Body of pancreas (tissue), 4 donors: ENCODE results near the gene CYTIP. TPM values are rescaled to one million over a fixed set of nuclear protein-coding genes. Genes with fewer than 3 reads are reported as not detected.

Experiments
- ATAC-seq: fragments of 150-250 bp; one replicate; pipeline ENCODE4 v1.9.1; 2016
- DNase-seq, 4 donors: peaks; one replicate each; pipeline ENCODE4 v3.0.0-alpha.2; 2019
- H3K27ac ChIP-seq, 4 donors: fragments of 200-600 bp; sonication (generic); 1 replicate in 3 of 4; 2 replicates in 1 of 4; pipeline versions ENCODE4 v1.5.1 to v1.6.1; 2016 to 2019; ENCODE audit warnings: mild to moderate bottlenecking in 1 of 4, mixed read lengths in 1 of 4, moderate library complexity in 1 of 4
- H3K27me3 ChIP-seq, 2 donors: fragments of 200-600 bp; sonication (generic); one replicate each; pipeline ENCODE4 v1.6.0; 2016; ENCODE audit warnings: mild to moderate bottlenecking in 1 of 2
- H3K36me3 ChIP-seq, 2 donors: fragments of 200-600 bp; sonication (generic); replicated peaks in 1 of 2; 2 replicates each; pipeline ENCODE4 v1.5.1; 2016; ENCODE audit warnings: low read depth in 2 of 2; ENCODE audit not compliant: insufficient read depth in 1 of 2
- H3K4me1 ChIP-seq: fragments of 200-600 bp; sonication (generic); one replicate; pipeline ENCODE4 v1.6.0; 2016
- H3K4me3 ChIP-seq, 2 donors: fragments of 200-600 bp; sonication (generic); 1 replicate in 1 of 2; 2 replicates in 1 of 2; pipeline ENCODE4 v1.5.1; 2016 to 2019
- H3K9me3 ChIP-seq, 3 donors: fragments of 200-600 bp; sonication (generic); 1 replicate in 2 of 3; 2 replicates in 1 of 3; pipeline ENCODE4 v1.5.1; 2016
- POLR2A ChIP-seq, 3 donors: fragments of 450-650 bp; IDR thresholded peaks; one replicate each; pipeline ENCODE4 v1.6.1; 2016; ENCODE audit warnings: antibody characterized with exemption in 3 of 3, mild to moderate bottlenecking in 2 of 3
- WGBS, 2 donors: methylation state at CpG; one replicate each; pipeline ENCODE4 v1.1.5; 2017; 5-methylcytosine and 5-hydroxymethylcytosine counted together
- intact Hi-C: fragments of 100-400 bp; cut with DNase I; formaldehyde crosslinking; loops from one replicate; pipeline ENCODE4 v1.15.1; 2023
- total RNA-seq, 2 donors: library from RNA; depleted of rRNA; stranded (reverse); fragments of >200 nt; gene quantifications; one replicate each; pipeline ENCODE4 v1.1.0, GENCODE V29; 2016
- TF ChIP-seq, protein P1 (sequence below), 7 experiments: fragments of 450-650 bp in 4 of 7; fragments of 200-600 bp in 3 of 7; sonication (generic) in 3 of 7; IDR thresholded peaks; one replicate each; pipeline ENCODE4 v1.5.1; 2016 to 2019; ENCODE audit warnings: antibody characterized with exemption in 7 of 7

CYTIP gene
- total RNA-seq, 2 donors from 2014 or later = 5.6 to 10.6 TPM

DNA sequence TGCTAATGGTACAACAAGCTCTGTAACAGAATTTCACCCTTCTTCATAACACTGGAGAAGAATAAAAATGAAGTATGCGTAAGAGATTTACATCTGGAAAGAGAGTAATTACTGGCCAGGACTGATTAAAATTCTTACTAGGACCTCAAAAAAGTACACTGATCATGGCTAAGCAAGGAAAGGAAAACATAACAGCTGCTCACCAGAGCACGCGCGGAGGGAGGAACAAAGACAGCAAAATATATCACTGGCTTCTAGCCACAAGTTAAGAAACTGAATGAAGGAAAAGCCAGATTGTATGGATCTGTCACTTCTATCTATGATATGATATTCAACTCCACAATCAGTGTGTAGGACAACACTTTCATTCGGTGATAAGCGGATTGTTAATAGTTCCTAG is 15.6 kb upstream of the CYTIP start:
- TF ChIP-seq POLR2A (IDR thresholded peaks at IDR 0.05) = no peak
- TF ChIP-seq, protein P1, sequence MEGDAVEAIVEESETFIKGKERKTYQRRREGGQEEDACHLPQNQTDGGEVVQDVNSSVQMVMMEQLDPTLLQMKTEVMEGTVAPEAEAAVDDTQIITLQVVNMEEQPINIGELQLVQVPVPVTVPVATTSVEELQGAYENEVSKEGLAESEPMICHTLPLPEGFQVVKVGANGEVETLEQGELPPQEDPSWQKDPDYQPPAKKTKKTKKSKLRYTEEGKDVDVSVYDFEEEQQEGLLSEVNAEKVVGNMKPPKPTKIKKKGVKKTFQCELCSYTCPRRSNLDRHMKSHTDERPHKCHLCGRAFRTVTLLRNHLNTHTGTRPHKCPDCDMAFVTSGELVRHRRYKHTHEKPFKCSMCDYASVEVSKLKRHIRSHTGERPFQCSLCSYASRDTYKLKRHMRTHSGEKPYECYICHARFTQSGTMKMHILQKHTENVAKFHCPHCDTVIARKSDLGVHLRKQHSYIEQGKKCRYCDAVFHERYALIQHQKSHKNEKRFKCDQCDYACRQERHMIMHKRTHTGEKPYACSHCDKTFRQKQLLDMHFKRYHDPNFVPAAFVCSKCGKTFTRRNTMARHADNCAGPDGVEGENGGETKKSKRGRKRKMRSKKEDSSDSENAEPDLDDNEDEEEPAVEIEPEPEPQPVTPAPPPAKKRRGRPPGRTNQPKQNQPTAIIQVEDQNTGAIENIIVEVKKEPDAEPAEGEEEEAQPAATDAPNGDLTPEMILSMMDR (IDR thresholded peaks at IDR 0.05) = no peak
- H3K27ac ChIP-seq = peak overlapping the region in 3 of 4 donors; percentile 2 to 53 (median 40)
- H3K4me3 ChIP-seq = no peak overlapping the region
- WGBS, 2 donors = 34 to 39% methylated on average over 6 of the region's 6 CpGs
- ATAC-seq (peak; percentile 52), DNase-seq (peak in 1 of 4 donors; percentile 39)
- no peaks in the 10 kb centered on the region for H3K27me3 ChIP-seq
- peaks cover 23% of the 10 kb centered on the region for H3K4me1 ChIP-seq
- H3K9me3 ChIP-seq = no peaks in the 10 kb centered on the region
- no peaks in the 10 kb centered on the region for H3K36me3 ChIP-seq
- intact Hi-C loops = no loop called here

DNA sequence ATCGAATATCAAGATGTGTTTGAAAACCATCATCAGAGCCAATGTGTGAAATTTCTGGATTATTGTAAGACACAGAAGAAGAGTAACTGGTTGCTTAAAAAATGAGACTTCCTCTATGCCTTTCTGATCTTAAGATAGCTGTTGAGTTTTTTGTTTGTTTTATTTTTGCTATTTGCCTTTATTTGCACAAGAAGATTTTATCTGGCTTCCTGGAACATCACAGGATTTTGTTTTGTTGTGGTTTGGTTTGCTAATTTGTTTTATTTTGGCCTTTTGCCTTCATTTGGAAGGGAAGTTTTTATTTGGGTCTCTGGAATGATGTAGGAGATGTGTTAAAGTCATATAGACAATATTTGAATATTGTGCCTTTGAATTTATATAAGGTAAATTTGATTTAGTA is 3.9 kb upstream of the CYTIP start:
- DNase-seq (no peak), ATAC-seq (no peak)
- Histone ChIP-seq H3K9me3 (no peaks in the 10 kb centered on the region), H3K4me1 (no peaks in the 10 kb centered on the region), H3K27ac (no peak overlapping the region), H3K4me3 (no peak overlapping the region), H3K36me3 (no peaks in the 10 kb centered on the region), H3K27me3 (no peaks in the 10 kb centered on the region)
- WGBS, 2 donors = 58 to 62% methylated on average over 1 of the region's 1 CpG
- intact Hi-C loops = no loop called here
- no peak for TF ChIP-seq POLR2A (IDR thresholded peaks at IDR 0.05)
- TF ChIP-seq, protein P1 (IDR thresholded peaks at IDR 0.05) = no peak

DNA sequence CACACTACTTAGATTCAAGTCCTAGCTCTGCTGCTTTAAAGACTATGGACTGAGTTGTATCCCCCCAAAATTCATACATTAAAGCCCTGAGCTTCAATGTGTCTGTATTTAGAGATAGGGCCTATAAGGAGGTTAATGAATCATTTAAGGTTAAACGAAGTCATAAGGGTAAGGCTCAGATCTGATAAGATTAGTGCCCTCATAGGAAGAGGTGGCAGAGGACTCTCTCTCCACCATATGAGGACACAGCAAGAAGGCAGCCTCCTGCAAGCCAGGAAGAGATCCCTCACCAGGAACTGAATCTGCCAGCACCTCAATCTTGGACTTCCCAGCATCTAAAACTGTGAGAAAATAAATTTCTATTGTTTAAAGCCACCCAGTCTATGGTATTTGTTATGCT is 3.1 kb upstream of the CYTIP start:
- intact Hi-C loops = no loop called here
- DNase-seq (no peak), ATAC-seq (no peak)
- TF ChIP-seq POLR2A (IDR thresholded peaks at IDR 0.05) = no peak
- TF ChIP-seq, protein P1 (IDR thresholded peaks at IDR 0.05) = no peak
- H3K4me3 ChIP-seq = no peak overlapping the region
- no peak overlapping the region for H3K27ac ChIP-seq
- H3K36me3 ChIP-seq = no peaks in the 10 kb centered on the region
- H3K4me1 ChIP-seq = no peaks in the 10 kb centered on the region
- H3K27me3 ChIP-seq = no peaks in the 10 kb centered on the region
- 33% methylated on average over 1 of the region's 1 CpG for WGBS, 2 donors
- H3K9me3 ChIP-seq = no peaks in the 10 kb centered on the region

DNA sequence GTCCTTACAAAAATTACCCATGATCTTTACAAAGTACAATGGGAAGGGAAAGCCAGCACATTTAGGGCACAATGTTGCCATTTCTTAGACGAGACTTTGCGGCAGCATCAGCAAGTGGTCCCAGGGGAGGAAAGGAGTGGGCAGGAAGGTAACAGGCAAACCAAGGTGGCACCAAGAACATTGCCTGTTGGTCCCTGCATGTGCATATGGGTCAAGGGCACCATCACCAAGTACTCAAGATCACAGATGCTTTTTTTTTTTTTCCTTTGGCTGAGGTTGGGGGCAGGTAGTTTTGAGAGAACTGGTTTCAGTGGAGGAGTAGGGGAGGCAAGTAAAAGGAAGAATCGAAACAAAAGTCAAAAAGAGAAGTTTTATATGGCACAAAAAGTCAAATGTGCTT is 752 bp upstream of the CYTIP start:
- Histone ChIP-seq H3K4me3 (no peak overlapping the region), H3K4me1 (peaks cover 12% of the 10 kb centered on the region), H3K27ac (peak overlapping the region in 1 of 4 donors; percentile 60), H3K27me3 (no peaks in the 10 kb centered on the region), H3K36me3 (no peaks in the 10 kb centered on the region), H3K9me3 (no peaks in the 10 kb centered on the region)
- intact Hi-C loops = no loop called here
- TF ChIP-seq, protein P1 (IDR thresholded peaks at IDR 0.05) = no peak
- no peak for TF ChIP-seq POLR2A (IDR thresholded peaks at IDR 0.05)
- DNase-seq (no peak), ATAC-seq (no peak)
- WGBS, 2 donors = 78 to 83% methylated on average over 3 of the region's 3 CpGs

DNA sequence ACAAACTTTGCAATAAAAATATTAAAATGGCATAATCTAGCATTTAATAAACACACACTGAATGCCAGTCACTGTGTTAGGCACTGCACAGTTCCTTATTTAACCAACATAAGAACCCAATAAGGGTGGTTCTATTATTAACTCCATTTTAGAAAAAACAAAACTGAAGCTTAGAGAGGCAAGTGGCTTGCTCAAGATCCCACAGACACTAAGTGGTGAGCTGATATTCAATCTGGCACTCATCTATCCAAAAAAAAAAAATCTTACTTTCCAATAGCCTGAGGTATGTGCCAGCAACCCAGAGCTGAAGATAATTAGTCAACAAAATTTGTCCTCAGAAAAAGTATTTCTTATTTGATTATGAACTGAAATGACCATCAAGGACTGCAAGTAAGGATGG is 799 bp downstream of the CYTIP start:
- no peak for DNase-seq
- Histone ChIP-seq H3K9me3 (no peaks in the 10 kb centered on the region), H3K36me3 (no peaks in the 10 kb centered on the region), H3K27ac (peak overlapping the region in 1 of 4 donors; percentile 60), H3K27me3 (no peaks in the 10 kb centered on the region), H3K4me1 (peaks cover 21% of the 10 kb centered on the region), H3K4me3 (no peak overlapping the region)
- TF ChIP-seq, protein P1 (IDR thresholded peaks at IDR 0.05) = no peak
- TF ChIP-seq POLR2A (IDR thresholded peaks at IDR 0.05) = no peak
- no peak for ATAC-seq
- intact Hi-C loops = no loop called here
